HEK293 (cell line): Measurements from ENCODE around the gene NUP62.

Experiments
- CTCF ChIA-PET: fragments of 350-600 bp; formaldehyde crosslinking; extraction: SDS; loops from one replicate; lab custom pipeline; 2021; ENCODE audit warnings: antibody characterized with exemption; lab: Yijun Ruan, JAX
- POLR2A ChIA-PET: fragments of 300-600 bp; formaldehyde crosslinking; extraction: SDS; loops from one replicate; lab custom pipeline; 2020; ENCODE audit warnings: antibody characterized with exemption, inconsistent platforms; lab: Yijun Ruan, JAX
- H3K27ac ChIP-seq: fragments of 200-500 bp; sonication (Bioruptor generic); 2 replicates; pipeline ENCODE4 v1.5.1; 2014; ENCODE audit warnings: low read depth, low read length, control low read depth, inconsistent platforms; ENCODE audit errors: extremely low read depth
- H3K36me3 ChIP-seq, 2 experiments: fragments of 200-500 bp in 1 of 2; sonication (Bioruptor generic) in 1 of 2; 1 replicate in 1 of 2; 2 replicates in 1 of 2; pipeline ENCODE4 v1.5.1; 2014 to 2017; ENCODE audit warnings: inconsistent platforms in 2 of 2, low read length in 2 of 2; ENCODE audit not compliant: control insufficient read depth in 2 of 2, insufficient read depth in 1 of 2
- H3K4me1 ChIP-seq: fragments of 200-500 bp; sonication (Bioruptor generic); 2 replicates; pipeline ENCODE4 v1.5.1; 2014; ENCODE audit warnings: mild to moderate bottlenecking, low read length, inconsistent platforms; ENCODE audit not compliant: control insufficient read depth, insufficient read depth
- H3K4me3 ChIP-seq: 2 replicates; pipeline ENCODE4 v1.5.1; 2011; ENCODE audit warnings: low read depth, mild to moderate bottlenecking, control low read depth, low read length, moderate library complexity
- H3K9me3 ChIP-seq: fragments of 200-500 bp; sonication (Bioruptor generic); 2 replicates; pipeline ENCODE4 v1.5.1; 2014; ENCODE audit warnings: low read depth, low read length, inconsistent platforms; ENCODE audit not compliant: control insufficient read depth, insufficient read depth
- PRDM1 ChIP-seq: fragments of 450-650 bp; formaldehyde crosslinking; IDR thresholded peaks from 2 replicates; pipeline ENCODE4; 2016; ENCODE audit warnings: missing biosample characterization, missing genetic modification characterization
- REST ChIP-seq: fragments of 450-650 bp; formaldehyde crosslinking; IDR thresholded peaks from 2 replicates; pipeline ENCODE4 v1.5.1; 2016; ENCODE audit warnings: missing biosample characterization, missing genetic modification characterization
- SALL2 ChIP-seq: fragments of 450-650 bp; formaldehyde crosslinking; IDR thresholded peaks from 2 replicates; pipeline ENCODE4 v1.5.0; 2017; ENCODE audit warnings: missing biosample characterization, mild to moderate bottlenecking, missing genetic modification characterization, borderline replicate concordance
- SP7 ChIP-seq: fragments of 450-650 bp; formaldehyde crosslinking; IDR thresholded peaks from 2 replicates; pipeline ENCODE4 v1.5.1; 2016; ENCODE audit warnings: missing biosample characterization, missing genetic modification characterization
- ZFP69B ChIP-seq: fragments of 450-650 bp; formaldehyde crosslinking; IDR thresholded peaks from 2 replicates; pipeline ENCODE4 v1.5.1; 2016; ENCODE audit warnings: missing biosample characterization, missing genetic modification characterization
- ZNF132 ChIP-seq: fragments of 450-650 bp; formaldehyde crosslinking; IDR thresholded peaks from 2 replicates; pipeline ENCODE4 v1.5.1; 2017; ENCODE audit warnings: missing biosample characterization, missing genetic modification characterization, borderline replicate concordance
- ZNF133 ChIP-seq: fragments of 450-650 bp; formaldehyde crosslinking; IDR thresholded peaks from 2 replicates; pipeline ENCODE4 v1.5.1; 2016; ENCODE audit warnings: missing biosample characterization, missing genetic modification characterization
- ZNF146 ChIP-seq: fragments of 450-650 bp; formaldehyde crosslinking; IDR thresholded peaks from 2 replicates; pipeline ENCODE4 v1.5.1; 2016; ENCODE audit warnings: missing biosample characterization, missing genetic modification characterization
- ZNF324 ChIP-seq: fragments of 450-650 bp; formaldehyde crosslinking; IDR thresholded peaks from 2 replicates; pipeline ENCODE4 v1.5.1; 2016; ENCODE audit warnings: missing biosample characterization, missing genetic modification characterization
- ZNF354C ChIP-seq: fragments of 450-650 bp; formaldehyde crosslinking; IDR thresholded peaks from 2 replicates; pipeline ENCODE4 v1.5.1; 2016; ENCODE audit warnings: missing biosample characterization, missing genetic modification characterization, low read depth, borderline replicate concordance
- ZNF391 ChIP-seq: fragments of 450-650 bp; formaldehyde crosslinking; IDR thresholded peaks from 2 replicates; pipeline ENCODE4 v1.5.1; 2016; ENCODE audit warnings: low read depth, missing biosample characterization, missing genetic modification characterization, borderline replicate concordance
- ZNF394 ChIP-seq: fragments of 450-650 bp; formaldehyde crosslinking; IDR thresholded peaks from 2 replicates; pipeline ENCODE4 v1.5.1; 2016; ENCODE audit warnings: missing biosample characterization, missing genetic modification characterization, mild to moderate bottlenecking, moderate library complexity, borderline replicate concordance
- ZNF423 ChIP-seq: fragments of 450-650 bp; formaldehyde crosslinking; IDR thresholded peaks from 2 replicates; pipeline ENCODE4 v1.5.1; 2016; ENCODE audit warnings: missing biosample characterization, missing genetic modification characterization
- ZNF529 ChIP-seq: fragments of 450-650 bp; formaldehyde crosslinking; IDR thresholded peaks from 2 replicates; pipeline ENCODE4 v1.5.1; 2017; ENCODE audit warnings: missing genetic modification characterization, missing biosample characterization; ENCODE audit not compliant: insufficient replicate concordance
- ZNF677 ChIP-seq: fragments of 450-650 bp; IDR thresholded peaks from 2 replicates; pipeline ENCODE4 v1.5.0; 2018; ENCODE audit warnings: missing biosample characterization, mild to moderate bottlenecking, missing genetic modification characterization, moderate library complexity
- ZNF747 ChIP-seq: fragments of 450-650 bp; formaldehyde crosslinking; IDR thresholded peaks from 2 replicates; pipeline ENCODE4 v1.5.1; 2016; ENCODE audit warnings: missing biosample characterization, missing genetic modification characterization
- TF ChIP-seq, protein P1 (sequence below): fragments of 450-650 bp; formaldehyde crosslinking; IDR thresholded peaks from 2 replicates; pipeline ENCODE4 v1.5.1; 2016; ENCODE audit warnings: missing biosample characterization, missing genetic modification characterization
- TF ChIP-seq, protein P2 (sequence below): fragments of 450-650 bp; formaldehyde crosslinking; IDR thresholded peaks from 2 replicates; pipeline ENCODE4 v1.5.1; 2016; ENCODE audit warnings: missing biosample characterization, missing genetic modification characterization, low read depth
- TF ChIP-seq, protein P3 (sequence below): fragments of 450-650 bp; formaldehyde crosslinking; IDR thresholded peaks from 2 replicates; pipeline ENCODE4 v1.5.0; 2017; ENCODE audit warnings: missing biosample characterization, missing genetic modification characterization, borderline replicate concordance

Gene NUP62

DNA sequence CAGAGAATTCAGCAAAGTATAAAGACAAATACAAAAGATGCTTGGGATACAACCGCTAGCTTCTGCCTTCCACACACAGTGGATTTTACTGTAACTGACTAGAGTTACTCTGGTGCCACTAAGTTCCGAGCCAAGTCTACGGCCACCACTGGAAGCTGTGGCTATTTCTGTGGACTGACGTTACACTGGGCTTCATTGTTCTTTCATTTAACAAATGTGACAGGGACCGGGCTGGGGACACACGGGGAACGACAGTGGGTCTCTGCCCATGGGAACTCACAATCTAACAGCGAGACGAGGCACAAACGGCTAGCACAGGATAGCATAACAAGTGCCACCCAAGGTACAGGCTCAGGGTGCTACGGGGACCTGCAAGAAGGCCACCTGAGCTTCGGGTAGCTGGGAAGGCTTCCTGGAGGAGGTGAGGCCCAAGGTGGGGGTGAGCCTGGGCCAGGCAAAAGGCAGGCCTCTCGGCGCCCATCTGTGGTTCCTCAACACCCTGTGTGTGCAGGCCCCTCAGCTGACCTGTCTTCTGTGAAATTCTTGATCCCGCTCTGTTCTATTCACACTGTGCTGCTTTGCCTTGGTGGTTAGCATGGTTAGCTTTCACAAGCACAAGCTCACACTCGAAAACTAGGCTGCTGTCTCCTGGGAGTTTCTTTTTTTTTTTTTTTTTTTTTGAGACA is 22.3 kb downstream of the NUP62 start:
- peaks cover 30 to 49% of the 10 kb centered on the region in 2 experiments for H3K36me3 ChIP-seq
- H3K4me3 ChIP-seq = no peak overlapping the region
- ChIA-PET CTCF (no interaction called here), POLR2A (interaction anchor here (0.6 to 1.5 kb wide), 6 partner anchors 10 to 104 kb away, joined by 3 to 4 read pairs (median 3); partner anchors contain the start of gene AKT1S1)
- no peak overlapping the region for H3K27ac ChIP-seq
- TF ChIP-seq ZNF423 = no peak
- no peak for TF ChIP-seq PRDM1 (tag by site-specific recombination)
- no peak for TF ChIP-seq ZNF324
- no peak for TF ChIP-seq ZNF132 (tag by site-specific recombination)
- no peak for TF ChIP-seq ZNF354C (tag by site-specific recombination)
- no peak for TF ChIP-seq SP7 (tag by site-specific recombination)
- no peak for TF ChIP-seq SALL2 (tag by site-specific recombination)
- TF ChIP-seq ZNF747 (tag by site-specific recombination) = no peak
- no peak for TF ChIP-seq ZFP69B
- TF ChIP-seq ZNF133 (tag by site-specific recombination) = no peak
- TF ChIP-seq, protein P1, sequence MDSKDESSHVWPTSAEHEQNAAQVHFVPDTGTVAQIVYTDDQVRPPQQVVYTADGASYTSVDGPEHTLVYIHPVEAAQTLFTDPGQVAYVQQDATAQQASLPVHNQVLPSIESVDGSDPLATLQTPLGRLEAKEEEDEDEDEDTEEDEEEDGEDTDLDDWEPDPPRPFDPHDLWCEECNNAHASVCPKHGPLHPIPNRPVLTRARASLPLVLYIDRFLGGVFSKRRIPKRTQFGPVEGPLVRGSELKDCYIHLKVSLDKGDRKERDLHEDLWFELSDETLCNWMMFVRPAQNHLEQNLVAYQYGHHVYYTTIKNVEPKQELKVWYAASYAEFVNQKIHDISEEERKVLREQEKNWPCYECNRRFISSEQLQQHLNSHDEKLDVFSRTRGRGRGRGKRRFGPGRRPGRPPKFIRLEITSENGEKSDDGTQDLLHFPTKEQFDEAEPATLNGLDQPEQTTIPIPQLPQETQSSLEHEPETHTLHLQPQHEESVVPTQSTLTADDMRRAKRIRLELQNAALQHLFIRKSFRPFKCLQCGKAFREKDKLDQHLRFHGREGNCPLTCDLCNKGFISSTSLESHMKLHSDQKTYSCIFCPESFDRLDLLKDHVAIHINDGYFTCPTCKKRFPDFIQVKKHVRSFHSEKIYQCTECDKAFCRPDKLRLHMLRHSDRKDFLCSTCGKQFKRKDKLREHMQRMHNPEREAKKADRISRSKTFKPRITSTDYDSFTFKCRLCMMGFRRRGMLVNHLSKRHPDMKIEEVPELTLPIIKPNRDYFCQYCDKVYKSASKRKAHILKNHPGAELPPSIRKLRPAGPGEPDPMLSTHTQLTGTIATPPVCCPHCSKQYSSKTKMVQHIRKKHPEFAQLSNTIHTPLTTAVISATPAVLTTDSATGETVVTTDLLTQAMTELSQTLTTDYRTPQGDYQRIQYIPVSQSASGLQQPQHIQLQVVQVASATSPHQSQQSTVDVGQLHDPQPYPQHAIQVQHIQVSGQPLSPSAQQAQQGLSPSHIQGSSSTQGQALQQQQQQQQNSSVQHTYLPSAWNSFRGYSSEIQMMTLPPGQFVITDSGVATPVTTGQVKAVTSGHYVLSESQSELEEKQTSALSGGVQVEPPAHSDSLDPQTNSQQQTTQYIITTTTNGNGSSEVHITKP = no peak
- TF ChIP-seq, protein P2, sequence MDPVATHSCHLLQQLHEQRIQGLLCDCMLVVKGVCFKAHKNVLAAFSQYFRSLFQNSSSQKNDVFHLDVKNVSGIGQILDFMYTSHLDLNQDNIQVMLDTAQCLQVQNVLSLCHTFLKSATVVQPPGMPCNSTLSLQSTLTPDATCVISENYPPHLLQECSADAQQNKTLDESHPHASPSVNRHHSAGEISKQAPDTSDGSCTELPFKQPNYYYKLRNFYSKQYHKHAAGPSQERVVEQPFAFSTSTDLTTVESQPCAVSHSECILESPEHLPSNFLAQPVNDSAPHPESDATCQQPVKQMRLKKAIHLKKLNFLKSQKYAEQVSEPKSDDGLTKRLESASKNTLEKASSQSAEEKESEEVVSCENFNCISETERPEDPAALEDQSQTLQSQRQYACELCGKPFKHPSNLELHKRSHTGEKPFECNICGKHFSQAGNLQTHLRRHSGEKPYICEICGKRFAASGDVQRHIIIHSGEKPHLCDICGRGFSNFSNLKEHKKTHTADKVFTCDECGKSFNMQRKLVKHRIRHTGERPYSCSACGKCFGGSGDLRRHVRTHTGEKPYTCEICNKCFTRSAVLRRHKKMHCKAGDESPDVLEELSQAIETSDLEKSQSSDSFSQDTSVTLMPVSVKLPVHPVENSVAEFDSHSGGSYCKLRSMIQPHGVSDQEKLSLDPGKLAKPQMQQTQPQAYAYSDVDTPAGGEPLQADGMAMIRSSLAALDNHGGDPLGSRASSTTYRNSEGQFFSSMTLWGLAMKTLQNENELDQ = no peak
- no peak for TF ChIP-seq ZNF677
- TF ChIP-seq ZNF394 = no peak
- TF ChIP-seq, protein P3, sequence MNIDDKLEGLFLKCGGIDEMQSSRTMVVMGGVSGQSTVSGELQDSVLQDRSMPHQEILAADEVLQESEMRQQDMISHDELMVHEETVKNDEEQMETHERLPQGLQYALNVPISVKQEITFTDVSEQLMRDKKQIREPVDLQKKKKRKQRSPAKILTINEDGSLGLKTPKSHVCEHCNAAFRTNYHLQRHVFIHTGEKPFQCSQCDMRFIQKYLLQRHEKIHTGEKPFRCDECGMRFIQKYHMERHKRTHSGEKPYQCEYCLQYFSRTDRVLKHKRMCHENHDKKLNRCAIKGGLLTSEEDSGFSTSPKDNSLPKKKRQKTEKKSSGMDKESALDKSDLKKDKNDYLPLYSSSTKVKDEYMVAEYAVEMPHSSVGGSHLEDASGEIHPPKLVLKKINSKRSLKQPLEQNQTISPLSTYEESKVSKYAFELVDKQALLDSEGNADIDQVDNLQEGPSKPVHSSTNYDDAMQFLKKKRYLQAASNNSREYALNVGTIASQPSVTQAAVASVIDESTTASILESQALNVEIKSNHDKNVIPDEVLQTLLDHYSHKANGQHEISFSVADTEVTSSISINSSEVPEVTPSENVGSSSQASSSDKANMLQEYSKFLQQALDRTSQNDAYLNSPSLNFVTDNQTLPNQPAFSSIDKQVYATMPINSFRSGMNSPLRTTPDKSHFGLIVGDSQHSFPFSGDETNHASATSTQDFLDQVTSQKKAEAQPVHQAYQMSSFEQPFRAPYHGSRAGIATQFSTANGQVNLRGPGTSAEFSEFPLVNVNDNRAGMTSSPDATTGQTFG (tag by site-specific recombination) = no peak
- no peak for TF ChIP-seq REST (tag by site-specific recombination)
- TF ChIP-seq ZNF146 (tag by site-specific recombination) = no peak
- TF ChIP-seq ZNF529 (tag by site-specific recombination) = no peak
- no peak for TF ChIP-seq ZNF391 (tag by site-specific recombination)
- no peaks in the 10 kb centered on the region for H3K4me1 ChIP-seq
- H3K9me3 ChIP-seq = no peaks in the 10 kb centered on the region
